Spleen (tissue), 11 donors: ENCODE results near the gene RFNG. TPM values are rescaled to one million over a fixed set of nuclear protein-coding genes. Genes with fewer than 3 reads are reported as not detected.

Experiments
- DNase-seq: peaks from one replicate; pipeline ENCODE4 v3.0.0-alpha.2; 2020
- H3K27ac ChIP-seq, 8 donors: fragments of 200-600 bp; sonication (generic) in 7 of 8; 1 replicate in 4 of 8; 2 replicates in 4 of 8; pipeline versions ENCODE4 v1.5.0 to v1.8.0; 2016 to 2021; ENCODE audit warnings: inconsistent platforms in 4 of 8, mild to moderate bottlenecking in 4 of 8, moderate library complexity in 1 of 8
- H3K27me3 ChIP-seq, 7 donors: fragments of 200-600 bp; sonication (generic) in 6 of 7; replicated peaks in 1 of 7; 1 replicate in 4 of 7; 2 replicates in 3 of 7; pipeline versions ENCODE4 v1.5.0 to v1.8.0; 2016 to 2021; ENCODE audit warnings: inconsistent platforms in 3 of 7, mild to moderate bottlenecking in 1 of 7
- H3K36me3 ChIP-seq, 6 donors: fragments of 200-600 bp; sonication (generic) in 5 of 6; 1 replicate in 4 of 6; 2 replicates in 2 of 6; pipeline versions ENCODE4 v1.5.0 to v1.8.0; 2016 to 2021; ENCODE audit warnings: inconsistent platforms in 2 of 6
- H3K4me1 ChIP-seq, 6 donors: fragments of 200-600 bp; sonication (generic) in 5 of 6; 1 replicate in 3 of 6; 2 replicates in 3 of 6; pipeline versions ENCODE4 v1.5.0 to v1.8.0; 2016 to 2021; ENCODE audit warnings: inconsistent platforms in 3 of 6
- H3K4me3 ChIP-seq, 8 donors: fragments of 200-600 bp; sonication (generic) in 7 of 8; 1 replicate in 4 of 8; 2 replicates in 4 of 8; pipeline versions ENCODE4 v1.5.0 to v1.8.0; 2016 to 2021; ENCODE audit warnings: inconsistent platforms in 4 of 8, mild to moderate bottlenecking in 4 of 8, moderate library complexity in 2 of 8
- H3K9me3 ChIP-seq, 8 donors: fragments of 200-600 bp; sonication (generic) in 7 of 8; 1 replicate in 4 of 8; 2 replicates in 4 of 8; pipeline versions ENCODE4 v1.5.0 to v1.8.0; 2016 to 2021; ENCODE audit warnings: inconsistent platforms in 4 of 8
- POLR2A ChIP-seq, 3 donors: fragments of 450-650 bp; IDR thresholded peaks; one replicate each; pipeline ENCODE4 v1.5.1; 2017; ENCODE audit warnings: antibody characterized with exemption in 3 of 3, mild to moderate bottlenecking in 1 of 3
- POLR2AphosphoS5 ChIP-seq, 3 donors: sonication (generic); formaldehyde crosslinking; IDR thresholded peaks; one replicate each; pipeline ENCODE4 v1.5.1; 2017; ENCODE audit warnings: antibody characterized with exemption in 3 of 3
- WGBS, 5 donors: extraction: QIAGEN DNeasy Blood & Tissue Kit in 3 of 5; methylation state at CpG; one replicate each; pipeline versions ENCODE4 v1.1.5 to v1.1.7; 2013 to 2018; 5-methylcytosine and 5-hydroxymethylcytosine counted together
- intact Hi-C: fragments of 100-400 bp; cut with DNase I; formaldehyde crosslinking; loops from one replicate; pipeline ENCODE4 v1.15.0; 2023; ENCODE audit warnings: low total_unique reads
- polyA plus RNA-seq, 3 donors: library from polyadenylated mRNA; stranded (reverse); fragments of 200-250 nt; gene quantifications; one replicate each; pipeline ENCODE4 v1.2.1, GENCODE V29; 2013
- total RNA-seq, 7 donors: library from RNA; depleted of rRNA in 3 of 7; stranded (reverse); fragments of >200 nt in 3 of 7; fragmentation: NEBNext Ultra II Directional in 4 of 7; extraction: Animal tissue kit (Norgen Biotek cat#: 25700) in 4 of 7; gene quantifications; one replicate each; pipeline versions ENCODE4 v1.1.0 to v1.2.1, GENCODE V29; 2016 to 2021
- TF ChIP-seq, protein P1 (sequence below), 11 experiments: fragments of 200-600 bp in 7 of 11; fragments of 450-650 bp in 4 of 11; sonication (generic) in 4 of 11; IDR thresholded peaks in 8 of 11; conservative IDR thresholded peaks in 3 of 11; 1 replicate in 7 of 11; 2 replicates in 4 of 11; pipeline versions ENCODE4 v1.4.0 to v1.8.0; 2016 to 2021; ENCODE audit warnings: antibody characterized with exemption in 11 of 11, inconsistent platforms in 4 of 11, mild to moderate bottlenecking in 1 of 11
- donor health status: healthy with polysubstance abuse.
- donor health status: DM: no; HTN: no; CAD: no; lungs with moderate emphysema.
- donor health status: DM: no; HTN: no; CAD: no.
- donor health status: Bipolar disorder and iron deficiency.
- donor health status: healthy.
- donor health status: DM: no; HTN: no; CAD: no.
- donor health status: DM: yes; HTN: yes; CAD: no.

RFNG gene
- total and polyA plus RNA-seq, 10 donors = 21.4 to 42.3 (median 27.2) TPM

DNA sequence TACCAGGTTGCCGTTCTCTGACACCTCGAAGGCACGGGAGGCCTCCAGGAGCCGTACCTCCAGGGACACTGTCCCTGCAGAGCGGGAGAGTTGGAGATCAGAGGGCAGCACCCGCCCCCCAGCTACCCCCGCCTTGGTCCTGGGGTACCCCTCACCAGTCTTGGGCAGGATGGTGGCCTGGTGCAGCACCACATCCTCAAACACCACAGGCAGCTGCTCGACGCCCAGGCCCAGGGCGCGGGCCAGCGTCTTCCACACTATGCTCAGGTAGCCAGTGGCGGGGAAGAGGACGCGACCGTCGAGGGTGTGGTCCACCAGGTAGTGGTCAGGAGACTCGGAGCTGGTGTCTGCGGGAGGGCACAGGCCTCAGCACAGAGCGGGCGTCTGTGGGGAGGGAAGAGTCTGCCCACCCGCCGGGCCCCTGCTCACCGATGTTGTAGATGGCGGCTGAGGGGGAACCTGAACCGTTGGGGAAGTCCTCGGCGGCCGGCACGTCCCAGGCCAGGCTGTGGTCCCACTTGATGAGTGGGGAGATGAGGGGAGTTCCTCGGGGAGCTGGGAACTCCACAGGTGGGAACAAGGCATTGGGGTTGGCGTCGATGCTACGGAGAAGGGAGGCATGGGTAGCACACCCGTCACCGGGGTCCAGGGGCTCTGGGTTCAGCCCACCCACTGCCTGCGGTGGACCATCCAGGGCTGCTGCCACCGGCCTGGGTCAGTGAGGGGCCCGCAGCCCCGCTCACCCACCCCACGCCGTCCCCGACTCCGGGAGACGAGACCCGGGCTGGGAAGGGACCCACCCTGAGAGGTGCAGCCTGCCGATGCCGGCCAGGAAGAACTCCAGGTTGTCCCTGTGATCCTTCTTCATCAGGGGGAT, 36.6 kb upstream of the RFNG start:
- WGBS, 5 donors = 94 to 97% (median 96%) methylated on average over 27 to 48 of the region's 48 CpGs
- TF ChIP-seq, protein P1, sequence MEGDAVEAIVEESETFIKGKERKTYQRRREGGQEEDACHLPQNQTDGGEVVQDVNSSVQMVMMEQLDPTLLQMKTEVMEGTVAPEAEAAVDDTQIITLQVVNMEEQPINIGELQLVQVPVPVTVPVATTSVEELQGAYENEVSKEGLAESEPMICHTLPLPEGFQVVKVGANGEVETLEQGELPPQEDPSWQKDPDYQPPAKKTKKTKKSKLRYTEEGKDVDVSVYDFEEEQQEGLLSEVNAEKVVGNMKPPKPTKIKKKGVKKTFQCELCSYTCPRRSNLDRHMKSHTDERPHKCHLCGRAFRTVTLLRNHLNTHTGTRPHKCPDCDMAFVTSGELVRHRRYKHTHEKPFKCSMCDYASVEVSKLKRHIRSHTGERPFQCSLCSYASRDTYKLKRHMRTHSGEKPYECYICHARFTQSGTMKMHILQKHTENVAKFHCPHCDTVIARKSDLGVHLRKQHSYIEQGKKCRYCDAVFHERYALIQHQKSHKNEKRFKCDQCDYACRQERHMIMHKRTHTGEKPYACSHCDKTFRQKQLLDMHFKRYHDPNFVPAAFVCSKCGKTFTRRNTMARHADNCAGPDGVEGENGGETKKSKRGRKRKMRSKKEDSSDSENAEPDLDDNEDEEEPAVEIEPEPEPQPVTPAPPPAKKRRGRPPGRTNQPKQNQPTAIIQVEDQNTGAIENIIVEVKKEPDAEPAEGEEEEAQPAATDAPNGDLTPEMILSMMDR (IDR thresholded peaks at IDR 0.05 in 8 of 11, conservative IDR thresholded peaks at IDR 0.05 in 3 of 11) = no peak
- TF ChIP-seq POLR2AphosphoS5 (IDR thresholded peaks at IDR 0.05) (no peak), POLR2A (IDR thresholded peaks at IDR 0.05) (no peak)
- no peak for DNase-seq

DNA sequence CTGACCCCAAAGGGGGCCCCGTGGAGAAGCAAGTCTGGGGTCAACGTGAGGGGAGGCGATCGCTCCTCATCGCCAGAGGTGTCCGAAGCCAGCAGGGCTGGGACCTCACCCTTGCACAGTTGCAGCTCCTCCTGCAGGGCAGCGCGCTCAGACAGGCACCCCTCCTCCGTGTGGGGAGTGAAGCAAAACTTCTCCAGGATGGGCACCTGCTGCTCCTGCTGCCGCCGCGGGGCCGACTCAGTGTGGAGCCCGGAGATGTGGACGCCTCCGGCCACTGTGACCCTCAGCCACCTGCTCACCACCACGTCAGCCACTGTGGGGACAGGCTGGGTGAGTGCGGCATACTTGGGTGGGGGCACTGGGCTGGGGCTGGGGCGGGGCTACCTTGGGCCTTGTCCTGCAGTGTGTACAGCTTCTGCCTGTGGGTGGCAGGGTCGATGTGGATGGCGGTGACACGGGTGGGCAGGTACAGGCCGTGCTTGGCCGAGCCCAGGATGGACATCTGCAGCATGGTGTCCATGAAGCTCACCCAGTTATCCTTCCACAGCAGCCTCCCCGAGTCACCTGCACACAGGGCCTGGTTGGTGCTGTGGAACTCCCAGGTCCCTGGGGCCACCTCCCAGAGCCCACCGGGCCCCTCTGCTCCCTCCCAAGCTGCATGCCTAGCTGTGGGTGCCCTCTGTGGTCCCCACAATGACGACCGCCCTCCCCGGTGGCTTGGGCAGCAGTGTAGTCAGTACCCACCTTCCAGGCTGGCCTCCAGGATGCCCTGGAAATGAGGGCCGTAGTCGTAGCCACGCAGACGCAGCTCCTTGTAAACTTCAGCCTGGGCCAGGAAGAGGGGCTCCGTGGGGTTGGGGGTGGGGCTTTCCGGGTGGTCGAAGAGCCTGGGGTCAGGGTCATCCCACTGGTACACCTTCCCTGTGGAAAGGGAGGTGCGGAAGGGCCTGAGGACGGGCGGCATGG, 35.6 kb upstream of the RFNG start:
- WGBS, 5 donors = 88 to 97% (median 92%) methylated on average over 24 to 39 of the region's 39 CpGs
- H3K4me3 ChIP-seq = no peak overlapping the region
- H3K27me3 ChIP-seq = no peaks in the 10 kb centered on the region
- intact Hi-C loops = no loop called here
- no peaks in the 10 kb centered on the region for H3K9me3 ChIP-seq
- TF ChIP-seq, protein P1 (IDR thresholded peaks at IDR 0.05 in 8 of 11, conservative IDR thresholded peaks at IDR 0.05 in 3 of 11) = no peak
- TF ChIP-seq POLR2A (IDR thresholded peaks at IDR 0.05) (no peak), POLR2AphosphoS5 (IDR thresholded peaks at IDR 0.05) (no peak)
- no peak overlapping the region for H3K27ac ChIP-seq
- DNase-seq = no peak
- peaks cover 0 to 13% (median 4%) of the 10 kb centered on the region in 6 donors for H3K4me1 ChIP-seq
- H3K36me3 ChIP-seq = peaks cover 0 to 100% (median 99%) of the 10 kb centered on the region in 6 donors

More for the DNA sequence above, 36.6 kb upstream of the RFNG start:
- Histone ChIP-seq H3K27ac (no peak overlapping the region), H3K4me1 (peaks cover 0 to 13% (median 4%) of the 10 kb centered on the region in 6 donors), H3K27me3 (no peaks in the 10 kb centered on the region), H3K36me3 (peaks cover 0 to 100% (median 99%) of the 10 kb centered on the region in 6 donors), H3K4me3 (no peak overlapping the region), H3K9me3 (no peaks in the 10 kb centered on the region)
- intact Hi-C loops = no loop called here

DNA sequence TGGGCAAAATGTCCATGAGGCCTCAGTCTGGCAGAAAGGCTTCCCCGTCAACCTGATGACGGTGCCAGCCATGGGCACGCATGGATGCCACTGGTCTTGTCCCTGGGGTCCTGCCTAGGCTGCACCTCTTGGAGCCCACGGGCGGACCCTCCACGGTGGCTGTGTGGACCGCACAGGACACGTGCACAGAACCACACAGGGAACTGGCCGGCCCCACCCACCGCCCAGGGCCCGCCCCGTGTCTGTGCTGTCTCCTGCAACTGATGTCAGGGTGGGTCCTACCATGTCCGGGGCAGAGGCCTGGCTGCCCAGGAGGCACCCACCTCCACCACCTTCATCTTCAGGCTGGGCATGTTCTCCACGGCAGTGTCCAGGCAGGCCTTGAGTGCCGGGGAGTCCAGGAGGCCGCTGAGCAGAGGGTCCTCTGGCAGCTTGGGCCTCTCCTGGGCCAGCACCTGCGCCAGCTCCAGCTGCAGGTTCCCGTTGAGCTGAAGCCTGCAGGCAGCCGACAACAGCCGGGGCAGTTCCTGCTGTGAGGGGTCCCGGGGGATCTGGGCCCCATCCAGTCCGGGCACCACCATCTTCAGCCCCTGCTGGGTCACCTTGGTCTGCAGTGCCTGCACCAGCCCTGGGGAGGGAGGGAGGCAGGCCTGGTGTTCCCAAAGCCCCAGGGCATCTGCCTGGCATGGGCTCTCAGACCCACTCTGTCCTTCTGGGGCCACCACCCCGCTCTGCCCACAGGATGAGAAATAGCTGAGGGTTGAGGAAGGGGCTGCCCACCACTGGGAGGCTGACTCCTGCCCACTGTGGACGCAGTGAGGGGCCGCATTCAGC, 34.5 kb upstream of the RFNG start:
- WGBS, 5 donors = 89 to 97% (median 94%) methylated on average over 4 to 25 of the region's 25 CpGs
- TF ChIP-seq POLR2A (IDR thresholded peaks at IDR 0.05) (no peak), POLR2AphosphoS5 (IDR thresholded peaks at IDR 0.05) (no peak)
- TF ChIP-seq, protein P1 (IDR thresholded peaks at IDR 0.05 in 8 of 11, conservative IDR thresholded peaks at IDR 0.05 in 3 of 11) = no peak
- DNase-seq = no peak
- Histone ChIP-seq H3K36me3 (peaks cover 0 to 100% (median 99%) of the 10 kb centered on the region in 6 donors), H3K27me3 (no peaks in the 10 kb centered on the region), H3K4me1 (peaks cover 0 to 13% (median 4%) of the 10 kb centered on the region in 6 donors), H3K4me3 (no peak overlapping the region), H3K9me3 (no peaks in the 10 kb centered on the region), H3K27ac (peak overlapping the region in 1 of 8 donors; percentile 33)
- intact Hi-C loops = no loop called here
